ENCODE data around the gene CTPS1. TPM values are rescaled to one million over a fixed set of nuclear protein-coding genes. Genes with fewer than 3 reads are reported as not detected.

CTPS1 gene
- total and polyA plus RNA-seq, 2 of the 13 experiments (the other 11 are each of a cell fraction or from before 2014, with no cell fraction given), result 9.6 to 42.8 TPM

DNA sequence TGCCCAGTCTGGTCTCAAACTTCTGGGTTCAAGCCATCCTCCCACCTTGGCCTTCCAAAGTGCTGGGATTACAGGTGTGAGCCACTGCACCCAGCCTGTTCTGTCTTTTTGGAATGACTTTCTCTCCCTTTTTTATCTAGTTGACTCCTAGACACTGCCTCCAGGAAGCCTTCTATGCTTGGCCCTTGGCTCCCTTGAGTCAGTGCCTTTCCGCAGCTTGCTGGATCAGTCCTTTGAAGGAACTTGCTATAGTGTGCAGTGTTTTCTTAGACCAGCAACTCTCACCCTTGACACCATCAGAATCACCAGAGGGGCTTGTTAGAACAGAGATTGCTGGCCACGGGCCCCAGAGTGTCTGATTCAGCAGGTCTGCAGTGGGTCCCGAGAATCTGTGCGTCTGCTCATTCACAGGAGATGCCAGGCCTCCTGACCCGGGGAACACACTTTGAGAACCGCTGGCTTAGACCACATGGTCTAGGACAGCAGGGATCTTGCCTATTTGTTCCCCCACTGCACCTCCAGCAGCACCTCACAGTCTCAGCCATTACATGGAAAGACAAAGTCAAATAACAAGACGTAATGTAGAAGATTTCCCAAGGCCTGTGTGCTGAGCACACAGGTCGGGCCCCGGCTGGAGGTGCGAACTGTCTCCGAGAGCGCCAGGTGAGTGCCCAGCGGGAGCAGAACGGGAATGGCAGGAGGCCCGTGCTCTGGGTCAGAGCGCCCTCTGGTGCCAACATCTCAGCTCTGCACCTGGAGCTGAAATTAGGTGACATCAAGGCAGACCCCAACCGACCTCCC, 27.4 kb upstream of the CTPS1 start (continued):
- TF ChIP-seq ZNF768 (CRISPR knock-in tag; IDR thresholded peaks at IDR 0.05) (peak; percentile 51; the same call in 1 of the 2 replicates), SMAD1 (CRISPR knock-in tag; IDR thresholded peaks at IDR 0.05; ENCODE audit: borderline replicate concordance, low read depth) (0 out of 2 replicates have a peak, but pooled peaks have one; percentile 70), ZNF256 (CRISPR knock-in tag; conservative IDR thresholded peaks at IDR 0.05) (0 out of 2 replicates have a peak, but pooled peaks have one; percentile 27), PATZ1 (CRISPR knock-in tag; IDR thresholded peaks at IDR 0.05) (0 out of 2 replicates have a peak, but pooled peaks have one; percentile 21), ZNF337 (CRISPR knock-in tag; IDR thresholded peaks at IDR 0.05; ENCODE audit: borderline replicate concordance, low read depth) (no peak), CENPBD1 (CRISPR knock-in tag; IDR thresholded peaks at IDR 0.05; ENCODE audit: borderline replicate concordance, low read depth) (no peak), ZNF879 (CRISPR knock-in tag; IDR thresholded peaks at IDR 0.05) (no peak), HES4 (CRISPR knock-in tag; IDR thresholded peaks at IDR 0.05; ENCODE audit: borderline replicate concordance) (0 out of 2 replicates have a peak, but pooled peaks have one; percentile 50), CAMTA2 (CRISPR knock-in tag; IDR thresholded peaks at IDR 0.05; ENCODE audit: borderline replicate concordance) (0 out of 2 replicates have a peak, but pooled peaks have one; percentile 40), CTCF (CRISPR knock-in tag; IDR thresholded peaks at IDR 0.05) (peak; percentile 98), ZNF616 (CRISPR knock-in tag; IDR thresholded peaks at IDR 0.05; ENCODE audit: low read depth) (peak; percentile 66; the same call in 1 of the 2 replicates), ZNF354B (CRISPR knock-in tag; IDR thresholded peaks at IDR 0.05) (0 out of 2 replicates have a peak, but pooled peaks have one; percentile 23), GLI4 (CRISPR knock-in tag; IDR thresholded peaks at IDR 0.05; ENCODE audit: borderline replicate concordance) (no peak), ZNF574 (CRISPR knock-in tag; IDR thresholded peaks at IDR 0.05) (0 out of 2 replicates have a peak, but pooled peaks have one; percentile 28)
- TF ChIP-seq, protein P1, sequence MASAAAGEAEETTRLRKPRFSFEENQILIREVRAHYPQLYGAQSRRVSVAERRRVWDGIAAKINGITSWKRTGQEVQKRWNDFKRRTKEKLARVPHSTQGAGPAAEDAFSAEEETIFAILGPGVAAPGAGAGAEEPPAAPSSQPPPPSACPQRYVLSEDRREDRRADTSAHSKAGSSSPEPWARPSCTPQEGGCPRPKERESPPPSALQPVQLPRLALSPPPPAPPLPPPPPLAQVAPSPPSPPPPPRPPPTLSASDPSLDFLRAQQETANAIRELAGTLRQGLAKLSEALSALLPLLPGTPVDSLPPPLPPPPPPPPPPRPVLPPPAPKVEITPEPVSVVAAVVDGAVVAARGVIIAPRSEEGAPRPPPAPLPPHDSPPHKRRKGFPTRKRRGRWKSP (CRISPR knock-in tag; IDR thresholded peaks at IDR 0.05), result peak; percentile 44; the same call in 1 of the 2 replicates
- TF ChIP-seq, protein P2, sequence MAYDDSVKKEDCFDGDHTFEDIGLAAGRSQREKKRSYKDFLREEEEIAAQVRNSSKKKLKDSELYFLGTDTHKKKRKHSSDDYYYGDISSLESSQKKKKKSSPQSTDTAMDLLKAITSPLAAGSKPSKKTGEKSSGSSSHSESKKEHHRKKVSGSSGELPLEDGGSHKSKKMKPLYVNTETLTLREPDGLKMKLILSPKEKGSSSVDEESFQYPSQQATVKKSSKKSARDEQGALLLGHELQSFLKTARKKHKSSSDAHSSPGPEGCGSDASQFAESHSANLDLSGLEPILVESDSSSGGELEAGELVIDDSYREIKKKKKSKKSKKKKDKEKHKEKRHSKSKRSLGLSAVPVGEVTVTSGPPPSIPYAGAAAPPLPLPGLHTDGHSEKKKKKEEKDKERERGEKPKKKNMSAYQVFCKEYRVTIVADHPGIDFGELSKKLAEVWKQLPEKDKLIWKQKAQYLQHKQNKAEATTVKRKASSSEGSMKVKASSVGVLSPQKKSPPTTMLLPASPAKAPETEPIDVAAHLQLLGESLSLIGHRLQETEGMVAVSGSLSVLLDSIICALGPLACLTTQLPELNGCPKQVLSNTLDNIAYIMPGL (CRISPR knock-in tag; IDR thresholded peaks at IDR 0.05; ENCODE audit: borderline replicate concordance in 1 of 2, low read depth in 1 of 2), result 0 out of 4 replicates have a peak, but pooled peaks of 1 of the 2 experiments have one; percentile 50
